B cell (primary cell): ENCODE data around the gene PLXNA1. TPM values are rescaled to one million over a fixed set of nuclear protein-coding genes. Genes with fewer than 3 reads are reported as not detected.

Experiments
- ATAC-seq: fragments of 200-7000 bp; cut with Tn5 transposase; one replicate; pipeline ENCODE4 v1.10.0; 2021; ENCODE audit warnings: low read depth, mild to moderate bottlenecking, moderate number of reproducible peaks, moderate library complexity
- CTCF ChIA-PET: fragments of 350-600 bp; sonication (Branson Sonifier 250); formaldehyde crosslinking; loops from one replicate; lab custom pipeline; 2021; ENCODE audit warnings: antibody characterized with exemption, inconsistent platforms; lab: Charles Lee
- POLR2A ChIA-PET: fragments of 350-600 bp; sonication (Branson Sonifier 250); formaldehyde crosslinking; loops from one replicate; lab custom pipeline; 2021; ENCODE audit warnings: antibody characterized with exemption; lab: Charles Lee
- DNase-seq: peaks from one replicate; pipeline ENCODE4 v3.0.0; 2013
- H2AFZ ChIP-seq: 2 replicates; pipeline ENCODE4 v1.6.1; 2012; ENCODE audit warnings: mild to moderate bottlenecking, low read depth, low read length; ENCODE audit not compliant: insufficient read depth, poor library complexity, severe bottlenecking
- H3K27ac ChIP-seq, 2 donors: 1 replicate in 1 of 2; 2 replicates in 1 of 2; pipeline ENCODE4 v1.5.1; 2012 to 2013; ENCODE audit warnings: low read length in 2 of 2, mild to moderate bottlenecking in 2 of 2, moderate library complexity in 1 of 2
- H3K27me3 ChIP-seq, 4 experiments: fragments of 200-600 bp in 1 of 4; sonication (generic) in 1 of 4; replicated peaks in 1 of 4; 1 replicate in 2 of 4; 2 replicates in 2 of 4; pipeline versions ENCODE4 v1.6.1 to v1.7.0; 2013 to 2016; ENCODE audit warnings: low read length in 3 of 4, mild to moderate bottlenecking in 2 of 4, mixed read lengths in 1 of 4, moderate library complexity in 1 of 4; ENCODE audit not compliant: insufficient read depth in 4 of 4, control insufficient read depth in 3 of 4; ENCODE audit errors: control extremely low read depth in 1 of 4
- H3K36me3 ChIP-seq, 2 experiments: replicated peaks in 1 of 2; 1 replicate in 1 of 2; 2 replicates in 1 of 2; pipeline versions ENCODE4 v1.6.1 to v1.7.1; 2013; ENCODE audit warnings: low read length in 1 of 2; ENCODE audit not compliant: insufficient read depth in 2 of 2, control insufficient read depth in 1 of 2; ENCODE audit errors: control extremely low read depth in 1 of 2, extremely low read depth in 1 of 2
- H3K4me1 ChIP-seq, 2 donors: fragments of 200-600 bp in 1 of 2; sonication (generic) in 1 of 2; 1 replicate in 1 of 2; 2 replicates in 1 of 2; pipeline versions ENCODE4 v1.5.1 to v1.6.1; 2013 to 2017; ENCODE audit warnings: low read length in 2 of 2; ENCODE audit not compliant: control insufficient read depth in 2 of 2, insufficient read depth in 2 of 2
- H3K4me2 ChIP-seq: replicated peaks from 2 replicates; pipeline ENCODE3; 2012; ENCODE audit warnings: mild to moderate bottlenecking, low read depth, low read length; ENCODE audit not compliant: poor library complexity, severe bottlenecking
- H3K4me3 ChIP-seq, 5 experiments: fragments of 200-600 bp in 1 of 5; sonication (generic) in 1 of 5; 1 replicate in 3 of 5; 2 replicates in 2 of 5; pipeline versions ENCODE4 v1.5.1 to v1.7.0; 2011 to 2016; ENCODE audit warnings: low read length in 4 of 5, mild to moderate bottlenecking in 4 of 5, low read depth in 2 of 5, control low read depth in 1 of 5, moderate library complexity in 1 of 5; ENCODE audit not compliant: insufficient read depth in 1 of 5; ENCODE audit errors: control extremely low read depth in 1 of 5, extremely low read depth in 1 of 5
- H3K79me2 ChIP-seq: fragments of 200-600 bp; sonication (generic); one replicate; pipeline ENCODE4 v1.6.0; 2016; ENCODE audit warnings: low read length; ENCODE audit not compliant: control insufficient read depth, insufficient read depth
- H3K9ac ChIP-seq: fragments of 200-600 bp; sonication (generic); 2 replicates; pipeline ENCODE4 v1.6.1; 2017; ENCODE audit warnings: mild to moderate bottlenecking, low read length, moderate library complexity
- H3K9me3 ChIP-seq, 3 donors: one replicate each; pipeline versions ENCODE4 v1.6.1 to v1.7.1; 2013; ENCODE audit warnings: low read length in 2 of 3; ENCODE audit not compliant: control insufficient read depth in 2 of 3, insufficient read depth in 1 of 3; ENCODE audit errors: control extremely low read depth in 1 of 3
- H4K20me1 ChIP-seq: 2 replicates; pipeline ENCODE4 v1.6.0; 2012; ENCODE audit warnings: mild to moderate bottlenecking, low read length; ENCODE audit not compliant: insufficient read depth, control insufficient read depth, poor library complexity, severe bottlenecking
- H3K27ac Mint-ChIP-seq: one replicate; pipeline ENCODE4 v1.8.0; 2021; ENCODE audit warnings: mixed read lengths
- H3K27me3 Mint-ChIP-seq: one replicate; pipeline ENCODE4 v1.8.0; 2021; ENCODE audit warnings: mixed read lengths
- H3K4me1 Mint-ChIP-seq: one replicate; pipeline ENCODE4 v1.8.0; 2021; ENCODE audit warnings: mixed read lengths
- H3K4me3 Mint-ChIP-seq: one replicate; pipeline ENCODE4 v1.8.0; 2021; ENCODE audit warnings: mixed read lengths
- H3K9me3 Mint-ChIP-seq: one replicate; pipeline ENCODE4 v1.8.0; 2022; ENCODE audit warnings: mixed read lengths; ENCODE audit not compliant: insufficient read depth
- CTCF ChIP-seq: fragments of 200-600 bp; IDR thresholded peaks from one replicate; pipeline ENCODE4 v1.8.0; 2022; ENCODE audit warnings: antibody characterized with exemption, mild to moderate bottlenecking
- EZH2 ChIP-seq: IDR thresholded peaks from 2 replicates; pipeline ENCODE4 v1.6.1; 2012; ENCODE audit warnings: borderline replicate concordance, low read depth, mild to moderate bottlenecking, moderate library complexity, low read length; ENCODE audit not compliant: insufficient read depth, poor library complexity, severe bottlenecking
- WGBS: methylation state at CpG from one replicate; pipeline ENCODE4 v1.1.5; 2013; ENCODE audit warnings: missing lambda C conversion rate; ENCODE audit not compliant: insufficient coverage; 5-methylcytosine and 5-hydroxymethylcytosine counted together
- intact Hi-C: fragments of 100-400 bp; cut with micrococcal nuclease; formaldehyde crosslinking; loops from one replicate; pipeline ENCODE4 v1.10.0; 2022
- polyA plus RNA-seq: library from polyadenylated mRNA; depleted of rRNA; stranded (reverse); fragments of >200 nt; gene quantifications from 2 replicates; pipeline ENCODE4 v1.2.3, GENCODE V29; 2012
- total RNA-seq, 2 donors: library from RNA; stranded (reverse); fragments of 120-200 nt in 1 of 2; gene quantifications; 1 replicate in 1 of 2; 2 replicates in 1 of 2; pipeline versions ENCODE4 v1.2.3 to v1.2.4, GENCODE V29; 2013 to 2022

PLXNA1 gene
- total and polyA plus RNA-seq, 2 donors (not counting 1 experiment from before 2014, with no cell fraction given), result 6.7 to 22.3 TPM

DNA sequence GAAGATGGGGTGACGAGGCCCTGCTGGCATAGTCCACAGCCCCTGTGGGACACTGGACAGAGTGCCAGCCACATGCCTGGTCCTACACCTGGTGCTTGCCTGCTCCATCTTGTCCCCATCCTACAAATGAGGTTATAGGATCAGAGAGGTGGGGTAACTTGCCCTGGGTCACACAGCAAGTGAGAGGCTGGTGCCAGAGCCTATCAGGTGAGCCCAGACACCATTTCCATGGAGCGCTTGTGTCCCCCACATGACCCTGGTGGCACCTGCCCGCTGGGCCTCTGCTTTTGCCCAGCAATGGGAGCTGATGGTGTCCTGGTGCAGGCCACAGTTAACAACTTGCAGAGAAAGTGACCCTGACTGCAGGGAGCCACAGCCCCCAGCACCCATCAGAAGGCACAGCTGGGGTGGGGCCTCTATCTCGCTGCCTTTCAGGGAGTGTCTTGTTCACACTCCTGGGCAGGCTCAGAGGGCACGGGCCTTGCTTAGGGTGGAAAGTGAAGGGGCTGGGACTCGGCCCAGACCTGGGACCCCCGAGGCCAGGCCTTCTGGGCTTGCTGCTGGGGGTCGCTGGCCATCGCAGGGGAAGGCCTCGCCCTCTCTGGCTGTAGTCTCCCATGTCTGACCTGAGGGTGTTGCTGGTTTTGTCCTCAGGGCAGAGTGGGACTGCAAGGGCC lies 7.2 kb downstream of the PLXNA1 start:
- H4K20me1 ChIP-seq, result no peaks in the 10 kb centered on the region
- TF ChIP-seq CTCF (no peak), EZH2 (no peak)
- Mint-ChIP-seq H3K9me3 (no peaks in the 10 kb centered on the region), H3K27me3 (no peaks in the 10 kb centered on the region), H3K4me1 (peaks cover 6% of the 10 kb centered on the region), H3K4me3 (no peak overlapping the region), H3K27ac (no peak overlapping the region)
- intact Hi-C loops, result no loop called here
- no peak overlapping the region for H2AFZ ChIP-seq
- H3K4me3 ChIP-seq, result no peak overlapping the region
- peaks cover 0 to 4% (median 0%) of the 10 kb centered on the region in 4 experiments for H3K27me3 ChIP-seq
- DNase-seq (no peak), ATAC-seq (no peak)
- CTCF ChIA-PET, result no interaction called here
- peaks cover 0 to 6% of the 10 kb centered on the region in 2 donors for H3K4me1 ChIP-seq
- no peak overlapping the region for H3K9ac ChIP-seq
- 91% methylated on average over 10 of the region's 10 CpGs for WGBS
- H3K27ac ChIP-seq, result no peak overlapping the region
- POLR2A ChIA-PET, result no interaction called here
- peaks cover 0 to 3% (median 0%) of the 10 kb centered on the region in 3 donors for H3K9me3 ChIP-seq
- no peaks in the 10 kb centered on the region for H3K36me3 ChIP-seq
- no peak overlapping the region for H3K4me2 ChIP-seq
- no peaks in the 10 kb centered on the region for H3K79me2 ChIP-seq

DNA sequence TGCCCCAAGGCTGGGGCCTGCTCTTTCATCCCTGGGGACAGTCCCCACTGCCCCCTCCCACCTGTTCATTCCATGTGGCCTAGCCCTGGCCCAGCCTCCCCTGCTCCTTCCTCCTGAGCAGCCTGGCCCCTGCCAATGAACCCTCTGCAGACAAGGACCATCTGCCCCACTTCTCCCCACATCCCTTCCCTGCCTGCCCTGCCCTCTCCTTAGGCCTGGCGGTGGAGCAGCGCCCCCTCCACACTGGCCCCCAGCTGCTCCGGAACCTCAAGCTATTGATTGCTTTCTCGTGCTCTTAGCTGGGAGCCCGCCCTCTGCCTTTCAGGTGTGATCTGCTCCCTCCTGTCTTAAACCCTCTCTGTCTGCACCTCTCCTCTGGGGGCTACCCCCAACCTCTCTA lies 8.0 kb downstream of the PLXNA1 start:
- no peaks in the 10 kb centered on the region for H3K79me2 ChIP-seq
- peaks cover 0 to 11% of the 10 kb centered on the region in 2 donors for H3K4me1 ChIP-seq
- no peaks in the 10 kb centered on the region for H3K36me3 ChIP-seq
- WGBS, result 100% methylated on average over 5 of the region's 5 CpGs
- POLR2A ChIA-PET, result no interaction called here
- no peak for DNase-seq
- Mint-ChIP-seq H3K9me3 (no peaks in the 10 kb centered on the region), H3K27ac (no peak overlapping the region), H3K27me3 (no peaks in the 10 kb centered on the region), H3K4me1 (peaks cover 11% of the 10 kb centered on the region), H3K4me3 (no peak overlapping the region)
- H3K27ac ChIP-seq, result no peak overlapping the region
- H3K9me3 ChIP-seq, result peaks cover 0 to 3% (median 0%) of the 10 kb centered on the region in 3 donors
- no peak overlapping the region for H2AFZ ChIP-seq
- no peaks in the 10 kb centered on the region for H4K20me1 ChIP-seq
- H3K9ac ChIP-seq, result no peak overlapping the region
- intact Hi-C loops, result no loop called here
- H3K4me2 ChIP-seq, result no peak overlapping the region
- H3K27me3 ChIP-seq, result peaks cover 0 to 3% (median under 1%) of the 10 kb centered on the region in 4 experiments
- CTCF ChIA-PET, result no interaction called here
- H3K4me3 ChIP-seq, result no peak overlapping the region
- ATAC-seq, result no peak
- TF ChIP-seq CTCF, result no peak
